ENCODE data around the gene MOB1B. TPM values are rescaled to one million over a fixed set of nuclear protein-coding genes. Genes with fewer than 3 reads are reported as not detected.

MOB1B gene
- total and polyA plus RNA-seq, 2 experiments from 2014 or later: 7.9 to 30.2 TPM

- H3K27me3 Mint-ChIP-seq (ENCODE audit: insufficient read depth, low read depth, poor library complexity): no peaks in the 10 kb centered on the region
- H3K4me3 ChIP-seq: no peak overlapping the region; the same call in 1 of the 2 replicates
- peak overlapping the region; percentile 80 for H3K27ac Mint-ChIP-seq
- H3K9me2 ChIP-seq (ENCODE audit: insufficient read depth): no peaks in the 10 kb centered on the region
- peak overlapping the region; percentile 55; the same call in 1 of the 2 replicates for H3K4me2 ChIP-seq
- no peaks in the 10 kb centered on the region for H3K9me3 Mint-ChIP-seq
- TF ChIP-seq POLR2AphosphoS5 (IDR thresholded peaks at IDR 0.05; ENCODE audit: low read depth): no peak
- no peak for TF ChIP-seq NANOG (IDR thresholded peaks at IDR 0.05; ENCODE audit: borderline replicate concordance)
- TF ChIP-seq ZNF462 (CRISPR knock-in tag; IDR thresholded peaks at IDR 0.05): no peak
- TF ChIP-seq ETS1 (IDR thresholded peaks at IDR 0.05): no peak
- TF ChIP-seq ZNF114 (CRISPR knock-in tag; IDR thresholded peaks at IDR 0.05): no peak
- no peak for TF ChIP-seq STAT1 (IDR thresholded peaks at IDR 0.05; ENCODE audit: unreplicated experiment)
- TF ChIP-seq EZH2 (IDR thresholded peaks at IDR 0.05; ENCODE audit: low read depth, unreplicated experiment): no peak
- TF ChIP-seq JUNB (IDR thresholded peaks at IDR 0.05; ENCODE audit: unreplicated experiment): no peak
- no peak for TF ChIP-seq CREB1 (CRISPR knock-in tag; IDR thresholded peaks at IDR 0.05; ENCODE audit: low read depth)
- TF ChIP-seq EZH2phosphoT487 (IDR thresholded peaks at IDR 0.05; ENCODE audit: unreplicated experiment): no peak
- no peak for TF ChIP-seq ZNF331 (CRISPR knock-in tag; IDR thresholded peaks at IDR 0.05; ENCODE audit: low read depth)
- TF ChIP-seq REST (IDR thresholded peaks at IDR 0.05; ENCODE audit: unreplicated experiment): no peak
- no peak for TF ChIP-seq CTCF (conservative IDR thresholded peaks at IDR 0.05; ENCODE audit: low read depth in 2 of 2)
- H3K27me3 ChIP-seq (ENCODE audit: insufficient read depth): no peaks in the 10 kb centered on the region
- DNase-seq (ENCODE audit: low spot score) (no peak), ATAC-seq (no peak)
- no peaks in the 10 kb centered on the region for H3K36me3 ChIP-seq (ENCODE audit: insufficient read depth)
- H3K27ac ChIP-seq (ENCODE audit: low read depth): 0 out of 2 replicates have a peak overlapping the region, but pooled peaks have one; percentile 9
- peaks cover 75% of the 10 kb centered on the region for H3K79me2 ChIP-seq (replicated peaks; ENCODE audit: insufficient read depth)
- no peaks in the 10 kb centered on the region for H3F3A ChIP-seq (replicated peaks; ENCODE audit: low read depth)
- peaks cover 46% of the 10 kb centered on the region for H3K4me1 Mint-ChIP-seq
- no peak overlapping the region for H2AFZ ChIP-seq
- H4K20me1 ChIP-seq (replicated peaks; ENCODE audit: insufficient read depth): peaks cover 3% of the 10 kb centered on the region; the same call in 1 of the 2 replicates
- H3K4me3 Mint-ChIP-seq: no peak overlapping the region
- no peaks in the 10 kb centered on the region; the same call in 2 of the 3 replicates for H3K36me3 Mint-ChIP-seq (ENCODE audit: low read depth)
- peaks cover 35% of the 10 kb centered on the region for H3K4me1 ChIP-seq (ENCODE audit: insufficient read depth)
These were observed 44.8 kb downstream of the MOB1B start for GRCh38 chr4:70946939-70947338.

Data from GM23338 (cell line).